T-helper 2 cell treated with Interferon-gamma antibody and Interleukin-4, amounts not matched to agents 5 μg/mL and 100 μg/mL, for 36 hours (primary cell): ENCODE data around the gene GTF3C4.
"Not testable (repeated sequence)": the region's sequence is repeated elsewhere in the genome, so short reads cannot be mapped to it uniquely, and the experiment has no call there.

Source experiments
- DNase-seq: peaks from one replicate; pipeline ENCODE4 v3.0.0; 2021; ENCODE audit warnings: low spot score
- H3K27ac Mint-ChIP-seq: one replicate; pipeline ENCODE4 v1.8.0; 2021; ENCODE audit warnings: mild to moderate bottlenecking, mixed read lengths
- H3K27me3 Mint-ChIP-seq: one replicate; pipeline ENCODE4 v1.8.0; 2021; ENCODE audit warnings: low read depth, mixed read lengths
- H3K36me3 Mint-ChIP-seq: one replicate; pipeline ENCODE4 v1.8.0; 2021; ENCODE audit warnings: low read depth, mixed read lengths
- H3K4me1 Mint-ChIP-seq: one replicate; pipeline ENCODE4 v1.8.0; 2021; ENCODE audit warnings: low read depth, mixed read lengths
- H3K4me3 Mint-ChIP-seq: one replicate; pipeline ENCODE4 v1.8.0; 2022; ENCODE audit warnings: mild to moderate bottlenecking, moderate library complexity, mixed read lengths
- H3K9me3 Mint-ChIP-seq: one replicate; pipeline ENCODE4 v1.8.0; 2021; ENCODE audit warnings: mixed read lengths

The GTF3C4 gene

DNA sequence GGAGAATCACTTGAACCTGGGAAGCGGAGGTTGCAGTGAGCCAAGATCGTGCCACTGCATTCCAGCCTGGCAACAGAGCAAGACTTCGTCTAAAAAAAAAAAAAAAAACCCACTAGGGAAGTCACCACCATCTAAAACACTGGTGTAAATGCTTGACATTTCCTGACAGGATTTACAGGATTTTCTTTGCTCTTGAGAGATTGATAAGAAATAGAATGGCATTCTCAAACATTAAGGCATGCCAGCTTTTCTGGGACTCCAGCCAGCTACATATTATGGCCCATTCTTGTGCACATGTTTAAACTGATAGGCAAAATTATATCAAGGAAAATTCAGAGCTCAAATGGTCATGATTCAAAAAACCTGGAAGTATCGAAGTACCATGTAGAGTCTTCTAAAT lies 28.7 kb downstream of the GTF3C4 start:
- H3K36me3 Mint-ChIP-seq, result peaks cover 6% of the 10 kb centered on the region
- H3K9me3 Mint-ChIP-seq, result peaks cover 42% of the 10 kb centered on the region
- H3K4me1 Mint-ChIP-seq, result peaks cover 2% of the 10 kb centered on the region
- no peak overlapping the region for H3K4me3 Mint-ChIP-seq
- H3K27ac Mint-ChIP-seq, result no peak overlapping the region
- peaks cover 2% of the 10 kb centered on the region for H3K27me3 Mint-ChIP-seq
- no peak for DNase-seq

DNA sequence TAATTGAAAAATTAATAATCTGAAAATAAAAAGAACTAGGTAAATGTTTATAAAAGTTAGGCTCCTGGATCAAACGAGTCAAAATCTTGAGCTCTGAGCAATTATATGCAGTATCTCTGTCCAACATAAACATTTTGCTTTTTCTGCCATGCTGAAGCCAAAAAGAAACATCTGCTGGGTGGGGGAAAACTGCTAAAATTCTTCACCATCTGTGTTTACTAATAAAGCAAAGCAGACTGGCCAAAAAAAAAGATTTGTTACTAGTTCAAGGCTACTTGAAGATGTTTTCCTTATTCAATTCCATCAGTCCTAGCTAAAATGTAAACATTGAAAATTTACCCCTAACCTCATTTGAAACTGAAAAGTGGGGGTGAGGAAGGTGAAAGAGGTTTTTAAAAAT lies 29.7 kb downstream of the GTF3C4 start:
- peaks cover 2% of the 10 kb centered on the region for H3K36me3 Mint-ChIP-seq
- H3K4me1 Mint-ChIP-seq, result no peaks in the 10 kb centered on the region
- H3K4me3 Mint-ChIP-seq, result no peak overlapping the region
- H3K27ac Mint-ChIP-seq, result no peak overlapping the region
- no peak for DNase-seq
- peaks cover 34% of the 10 kb centered on the region for H3K9me3 Mint-ChIP-seq
- peaks cover 2% of the 10 kb centered on the region for H3K27me3 Mint-ChIP-seq

GRCh38 chr9:132702254-132702653 lies 32.0 kb downstream of the GTF3C4 start:
- Mint-ChIP-seq H3K4me3 (no peak overlapping the region), H3K36me3 (no peaks in the 10 kb centered on the region), H3K4me1 (no peaks in the 10 kb centered on the region), H3K27me3 (peaks cover 4% of the 10 kb centered on the region), H3K9me3 (peaks cover 15% of the 10 kb centered on the region), H3K27ac (no peak overlapping the region)
- DNase-seq, result no peak

DNA sequence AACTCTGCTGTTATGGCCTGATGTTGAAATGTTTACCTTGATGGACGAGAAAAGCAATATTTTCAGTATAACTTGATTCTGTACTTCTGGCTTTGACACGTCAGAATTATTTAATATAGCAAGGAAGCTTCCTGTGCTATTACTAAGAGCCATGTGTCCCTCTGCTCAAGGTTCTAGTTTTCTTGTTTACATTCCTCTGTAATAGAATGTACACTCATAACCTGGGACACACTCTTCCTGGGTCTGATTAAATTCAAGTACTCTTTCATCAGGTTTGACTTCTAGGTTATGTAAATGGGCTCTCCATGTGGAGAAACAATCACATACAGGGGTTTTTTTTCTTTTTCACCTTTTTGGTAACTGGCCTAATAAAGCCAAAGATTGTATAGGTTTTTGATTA lies 33.1 kb downstream of the GTF3C4 start:
- Mint-ChIP-seq H3K9me3 (peaks cover 4% of the 10 kb centered on the region), H3K27ac (no peak overlapping the region), H3K27me3 (peaks cover 4% of the 10 kb centered on the region), H3K4me3 (no peak overlapping the region), H3K36me3 (no peaks in the 10 kb centered on the region), H3K4me1 (no peaks in the 10 kb centered on the region)
- DNase-seq, result no peak

DNA sequence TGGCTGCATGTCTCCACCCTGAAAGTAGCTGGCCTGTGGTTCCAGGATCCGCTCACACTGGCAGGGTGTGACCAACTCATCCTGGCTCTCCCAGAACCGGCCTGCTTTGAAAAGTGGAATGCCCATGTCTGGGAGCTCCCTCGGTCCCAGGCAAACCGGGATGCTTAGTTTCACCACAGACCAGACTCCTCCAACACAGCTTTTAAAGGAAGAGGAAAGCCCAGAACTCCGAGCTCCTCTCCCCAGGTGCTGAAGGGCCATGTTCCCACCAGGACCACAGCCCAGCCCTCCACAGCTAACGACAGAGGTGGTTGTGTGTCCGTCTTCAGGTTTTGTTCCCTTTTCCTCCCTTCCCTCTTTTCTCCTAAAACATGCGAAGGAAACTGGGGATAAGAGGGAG lies 38.0 kb downstream of the GTF3C4 start:
- H3K27ac Mint-ChIP-seq, result no peak overlapping the region
- peaks cover 8% of the 10 kb centered on the region for H3K27me3 Mint-ChIP-seq
- H3K36me3 Mint-ChIP-seq, result no peaks in the 10 kb centered on the region
- H3K4me1 Mint-ChIP-seq, result no peaks in the 10 kb centered on the region
- DNase-seq, result no peak
- no peak overlapping the region for H3K4me3 Mint-ChIP-seq
- no peaks in the 10 kb centered on the region for H3K9me3 Mint-ChIP-seq

DNA sequence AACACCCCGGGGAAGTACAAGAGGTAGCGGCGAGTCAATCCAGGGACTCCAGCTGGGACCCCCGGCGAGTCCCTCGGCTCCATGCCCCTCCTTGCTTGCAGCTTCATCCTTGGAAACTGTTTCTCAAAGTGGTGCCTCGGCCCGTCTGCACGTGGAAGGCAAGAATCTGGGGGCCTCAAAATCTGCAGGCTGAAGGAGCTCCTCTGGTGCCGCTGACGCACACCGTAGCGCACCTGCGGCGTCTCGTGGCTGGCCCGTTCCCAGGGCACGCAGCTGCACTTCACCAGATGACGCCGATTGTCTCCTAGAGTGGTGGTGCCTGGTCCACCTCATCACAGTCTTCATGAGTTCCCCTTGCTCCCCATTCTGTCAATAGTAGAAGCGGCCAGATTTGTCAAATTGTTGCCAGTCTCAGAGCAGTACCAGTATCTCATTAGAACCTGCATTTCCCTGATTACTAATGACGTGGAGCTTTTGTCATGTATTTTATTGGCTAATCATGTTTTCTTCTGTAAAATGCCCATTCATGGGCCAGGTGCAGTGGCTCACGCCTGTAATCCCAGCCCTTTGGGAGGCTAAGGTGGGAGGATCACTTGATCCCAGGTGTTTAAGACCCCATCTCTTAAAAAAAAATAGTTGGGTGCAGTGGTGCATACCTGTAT lies 38.6 kb downstream of the GTF3C4 start:
- H3K36me3 Mint-ChIP-seq, result no peaks in the 10 kb centered on the region
- no peak for DNase-seq
- peaks cover 7% of the 10 kb centered on the region for H3K27me3 Mint-ChIP-seq
- H3K4me1 Mint-ChIP-seq, result no peaks in the 10 kb centered on the region
- no peaks in the 10 kb centered on the region for H3K9me3 Mint-ChIP-seq
- H3K4me3 Mint-ChIP-seq, result no peak overlapping the region
- no peak overlapping the region for H3K27ac Mint-ChIP-seq

GRCh38 chr9:132710333-132710732 lies 40.1 kb downstream of the GTF3C4 start:
- H3K4me1 Mint-ChIP-seq, result no peaks in the 10 kb centered on the region
- no peak for DNase-seq
- H3K27me3 Mint-ChIP-seq, result peaks cover 7% of the 10 kb centered on the region
- no peaks in the 10 kb centered on the region for H3K9me3 Mint-ChIP-seq
- no peak overlapping the region for H3K27ac Mint-ChIP-seq
- no peak overlapping the region for H3K4me3 Mint-ChIP-seq
- H3K36me3 Mint-ChIP-seq, result no peaks in the 10 kb centered on the region

DNA sequence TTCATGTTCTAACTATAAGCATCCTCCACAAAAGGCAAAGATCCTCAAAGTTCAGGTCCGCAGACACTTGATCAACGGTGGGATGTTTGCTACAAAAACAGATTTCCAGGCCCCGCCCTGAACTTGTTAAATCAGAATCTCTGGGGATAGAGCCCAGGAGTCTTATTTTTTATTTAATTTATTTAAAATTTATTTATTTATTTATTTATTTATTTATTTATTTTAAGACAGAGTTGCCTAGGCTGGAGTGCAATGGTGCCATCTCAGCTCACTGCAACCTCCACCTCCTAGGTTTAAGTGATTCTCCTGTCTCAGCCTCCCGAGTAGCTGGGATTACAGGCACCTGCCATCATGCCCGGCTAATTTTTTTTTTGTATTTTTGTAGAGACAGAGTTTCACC lies 40.9 kb downstream of the GTF3C4 start:
- H3K4me3 Mint-ChIP-seq, DNase-seq, H3K4me1 Mint-ChIP-seq, H3K36me3 Mint-ChIP-seq, H3K27me3 Mint-ChIP-seq, H3K9me3 Mint-ChIP-seq, H3K27ac Mint-ChIP-seq: not testable (repeated sequence)

GRCh38 chr9:132711846-132712245 lies 41.6 kb downstream of the GTF3C4 start:
- no peak for DNase-seq
- Mint-ChIP-seq H3K4me3 (no peak overlapping the region), H3K27me3 (peaks cover 8% of the 10 kb centered on the region), H3K36me3 (no peaks in the 10 kb centered on the region), H3K9me3 (no peaks in the 10 kb centered on the region), H3K4me1 (no peaks in the 10 kb centered on the region), H3K27ac (no peak overlapping the region)

- H3K27ac Mint-ChIP-seq, result no peak overlapping the region
- H3K36me3 Mint-ChIP-seq, result no peaks in the 10 kb centered on the region
- DNase-seq, result no peak
- H3K4me1 Mint-ChIP-seq, result no peaks in the 10 kb centered on the region
- no peaks in the 10 kb centered on the region for H3K9me3 Mint-ChIP-seq
- peaks cover 16% of the 10 kb centered on the region for H3K27me3 Mint-ChIP-seq
- H3K4me3 Mint-ChIP-seq, result no peak overlapping the region
These were observed 42.5 kb downstream of the GTF3C4 start for GRCh38 chr9:132712753-132713152.

DNA sequence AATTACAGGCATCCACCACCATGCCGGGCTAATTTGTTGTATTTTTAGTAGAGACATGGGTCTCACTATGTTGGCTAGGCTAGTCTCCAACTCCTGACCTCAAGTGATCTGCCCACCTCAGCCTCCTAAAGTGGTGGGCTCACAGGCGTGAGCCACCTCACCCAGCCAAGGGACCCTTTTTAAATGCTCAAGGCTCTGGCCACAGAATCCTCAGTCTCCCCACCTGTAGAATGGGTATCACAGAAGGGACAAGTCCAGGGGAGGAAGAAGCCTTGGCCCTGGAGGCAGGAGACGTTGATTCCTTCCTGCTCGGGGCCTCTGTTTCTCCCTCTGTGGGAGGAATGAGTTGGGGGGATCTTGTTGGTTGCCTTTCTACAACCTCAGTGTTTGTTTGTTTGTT lies 45.7 kb downstream of the GTF3C4 start:
- no peaks in the 10 kb centered on the region for H3K36me3 Mint-ChIP-seq
- peaks cover 5% of the 10 kb centered on the region for H3K4me1 Mint-ChIP-seq
- H3K9me3 Mint-ChIP-seq, result no peaks in the 10 kb centered on the region
- H3K4me3 Mint-ChIP-seq, result no peak overlapping the region
- no peak overlapping the region for H3K27ac Mint-ChIP-seq
- H3K27me3 Mint-ChIP-seq, result peaks cover 22% of the 10 kb centered on the region
- DNase-seq, result no peak

DNA sequence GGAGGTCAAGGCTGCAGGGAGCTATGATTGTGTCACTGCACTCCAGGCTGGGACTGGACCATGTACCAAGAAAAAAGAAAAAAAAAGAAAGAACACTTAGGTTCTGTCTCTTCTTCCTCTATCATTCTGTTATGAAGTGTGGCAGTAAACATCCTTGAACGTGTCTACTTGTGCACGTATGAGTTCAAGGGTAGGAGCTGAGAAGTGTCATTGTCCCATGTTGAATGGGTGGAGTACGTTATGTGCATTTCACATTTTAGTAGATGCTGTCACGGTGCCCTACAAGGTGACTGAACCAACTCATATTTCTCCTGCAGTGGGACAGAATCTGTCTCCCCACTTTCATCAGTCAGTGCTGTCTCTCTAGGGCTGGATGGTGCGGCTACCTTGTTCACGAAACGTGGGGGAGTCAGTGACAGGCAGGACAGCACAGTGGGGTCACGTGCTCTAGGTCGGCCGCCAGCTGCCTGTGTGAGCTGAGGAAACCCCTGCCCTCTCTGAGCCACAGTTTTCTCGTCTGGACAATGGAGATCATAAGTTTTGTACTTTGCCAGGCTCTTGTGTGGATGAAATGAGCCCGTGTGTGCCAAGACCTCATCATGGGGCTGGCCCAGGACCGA lies 47.2 kb downstream of the GTF3C4 start:
- H3K4me3 Mint-ChIP-seq, result no peak overlapping the region
- H3K27me3 Mint-ChIP-seq, result peaks cover 22% of the 10 kb centered on the region
- H3K36me3 Mint-ChIP-seq, result no peaks in the 10 kb centered on the region
- H3K9me3 Mint-ChIP-seq, result no peaks in the 10 kb centered on the region
- no peak for DNase-seq
- no peak overlapping the region for H3K27ac Mint-ChIP-seq
- H3K4me1 Mint-ChIP-seq, result peaks cover 5% of the 10 kb centered on the region

- not testable (repeated sequence) for H3K4me1 Mint-ChIP-seq, H3K27ac Mint-ChIP-seq, H3K9me3 Mint-ChIP-seq, DNase-seq, H3K36me3 Mint-ChIP-seq
- H3K27me3 Mint-ChIP-seq, result peaks cover 22% of the 10 kb centered on the region
- peak overlapping the region; percentile 28 for H3K4me3 Mint-ChIP-seq
These were observed 48.2 kb downstream of the GTF3C4 start for GRCh38 chr9:132718381-132718928.

DNA sequence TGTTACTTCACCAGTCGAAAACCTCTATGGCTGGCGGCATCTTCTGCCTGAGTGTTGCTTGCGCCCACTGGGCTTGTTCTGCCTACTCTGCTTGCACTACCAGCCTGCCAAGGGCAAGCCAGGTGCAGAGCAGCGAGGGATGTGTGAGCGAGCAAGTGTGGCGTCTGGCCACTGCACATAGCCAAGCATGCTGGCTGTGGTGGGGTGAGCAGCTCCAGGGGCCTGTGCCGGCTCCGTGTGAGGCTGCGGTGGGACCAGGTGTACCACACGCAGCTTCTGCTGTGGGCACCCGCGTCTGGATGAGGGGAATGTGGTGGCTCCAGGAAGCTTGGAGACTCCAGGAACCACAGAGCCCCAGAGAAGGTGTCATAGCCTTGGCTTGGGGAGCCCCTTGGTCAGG lies 51.4 kb downstream of the GTF3C4 start:
- Mint-ChIP-seq H3K9me3 (no peaks in the 10 kb centered on the region), H3K27me3 (peaks cover 19% of the 10 kb centered on the region), H3K27ac (no peak overlapping the region), H3K36me3 (no peaks in the 10 kb centered on the region), H3K4me3 (no peak overlapping the region), H3K4me1 (peaks cover 5% of the 10 kb centered on the region)
- no peak for DNase-seq
